ENCODE data around the gene ASGR2.
"Not testable (repeated sequence)": the region's sequence is repeated elsewhere in the genome, so short reads cannot be mapped to it uniquely, and the experiment has no call there.

Gene ASGR2

DNA sequence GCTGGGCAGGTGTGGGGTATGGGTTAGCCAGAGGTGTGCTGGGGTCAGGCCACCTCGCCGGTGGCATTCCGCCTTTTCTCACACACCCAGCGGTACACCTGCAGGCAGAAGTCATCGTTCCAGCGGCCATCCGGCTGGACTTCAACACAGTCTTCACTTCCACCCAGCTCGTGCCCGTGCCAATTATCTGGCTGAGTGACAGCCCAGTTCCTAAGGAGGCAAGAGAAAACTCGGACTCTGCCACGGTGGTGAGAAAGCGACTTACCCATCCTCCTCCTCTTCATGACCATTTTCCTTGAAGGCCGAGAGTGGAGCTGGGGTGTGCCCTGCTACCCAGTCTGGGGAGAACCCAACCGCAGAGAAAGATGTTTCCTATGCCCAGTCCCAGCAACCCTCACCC, 13.1 kb downstream of the ASGR2 start:
- H3K79me1 ChIP-seq (ENCODE audit: low read length): no peaks in the 10 kb centered on the region
- H3K79me2 ChIP-seq (ENCODE audit: control insufficient read depth, insufficient read depth, low read length): no peaks in the 10 kb centered on the region
- no peak overlapping the region for H3K4ac ChIP-seq (ENCODE audit: low read depth, low read length)
- H3K36me3 ChIP-seq (ENCODE audit: control insufficient read depth, insufficient read depth, low read length): no peaks in the 10 kb centered on the region
- no peak overlapping the region for H3K56ac ChIP-seq (ENCODE audit: low read length)
- no peak overlapping the region for H2AK5ac ChIP-seq (ENCODE audit: low read length)
- no peak overlapping the region for H3K23ac ChIP-seq (ENCODE audit: low read length)
- H3K4me2 ChIP-seq (ENCODE audit: low read length): no peak overlapping the region
- H3K4me3 ChIP-seq (ENCODE audit: low read length): no peak overlapping the region
- no peak overlapping the region for H3K9ac ChIP-seq (ENCODE audit: low read length)
- no peak overlapping the region for H2BK5ac ChIP-seq (ENCODE audit: low read length)
- H3K27me3 ChIP-seq (ENCODE audit: insufficient read depth, low read length, poor library complexity): no peaks in the 10 kb centered on the region
- no peak overlapping the region for H3K18ac ChIP-seq (ENCODE audit: low read length)
- H3K4me1 ChIP-seq (ENCODE audit: control insufficient read depth, low read depth, low read length): no peaks in the 10 kb centered on the region
- H4K8ac ChIP-seq (ENCODE audit: low read depth, low read length): no peak overlapping the region
- WGBS (ENCODE audit: extremely low coverage, insufficient coverage, low lambda C conversion rate): no CpG with 5 or more reads among the region's 14 CpGs
- H3K27ac ChIP-seq (ENCODE audit: low read depth, low read length): no peak overlapping the region
- no peak overlapping the region for H2BK15ac ChIP-seq (replicated peaks; ENCODE audit: low read depth)
- no peak for DNase-seq
- no peak overlapping the region for H2BK120ac ChIP-seq (ENCODE audit: low read depth, low read length)
- no peak overlapping the region for H4K5ac ChIP-seq (ENCODE audit: low read length)

DNA sequence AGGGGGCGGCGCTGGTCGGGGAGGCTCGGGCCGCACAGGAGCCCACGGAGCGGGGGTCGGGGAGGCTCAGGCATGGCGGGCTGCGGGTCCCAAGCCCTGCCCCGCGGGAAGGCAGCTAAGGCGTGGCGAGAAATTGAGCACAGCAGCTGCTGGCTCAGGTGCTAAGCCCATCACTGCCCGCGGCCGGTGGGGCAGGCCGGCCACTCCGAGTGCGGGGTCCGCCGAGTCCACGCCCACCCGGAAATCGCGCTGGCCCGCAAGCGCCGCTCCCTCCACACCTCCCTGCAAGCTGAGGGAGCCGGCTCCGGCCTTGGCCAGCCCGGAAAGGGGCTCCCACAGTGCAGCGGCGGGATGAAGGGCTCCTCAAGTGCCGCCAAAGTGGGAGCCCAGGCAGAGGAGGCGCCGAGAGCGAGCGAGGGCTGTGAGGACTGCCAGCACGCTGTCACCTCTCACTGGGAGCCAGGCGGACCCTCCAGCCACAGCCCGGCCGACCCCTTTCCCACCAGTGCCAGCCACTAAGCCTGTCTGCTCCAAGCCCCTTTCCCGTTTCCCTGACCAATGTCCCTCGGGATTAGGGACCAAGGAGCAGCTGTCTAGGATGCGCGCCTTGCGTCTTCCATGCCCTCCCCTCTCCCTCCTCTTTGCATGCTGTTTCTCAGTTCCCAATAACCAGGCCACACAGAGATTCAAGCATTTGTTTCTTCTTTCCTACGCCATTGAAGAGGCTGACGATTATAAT, 13.8 kb downstream of the ASGR2 start:
- not testable (repeated sequence) for H2BK5ac ChIP-seq (ENCODE audit: low read length); H3K4me3 ChIP-seq (ENCODE audit: low read length); H3K79me1 ChIP-seq (ENCODE audit: low read length); H3K56ac ChIP-seq (ENCODE audit: low read length); H2AK5ac ChIP-seq (ENCODE audit: low read length); H3K27me3 ChIP-seq (ENCODE audit: insufficient read depth, low read length, poor library complexity); H3K27ac ChIP-seq (ENCODE audit: low read depth, low read length); H3K4me2 ChIP-seq (ENCODE audit: low read length); H3K4ac ChIP-seq (ENCODE audit: low read depth, low read length); H3K36me3 ChIP-seq (ENCODE audit: control insufficient read depth, insufficient read depth, low read length); H4K5ac ChIP-seq (ENCODE audit: low read length); H3K18ac ChIP-seq (ENCODE audit: low read length); H3K79me2 ChIP-seq (ENCODE audit: control insufficient read depth, insufficient read depth, low read length); H3K9ac ChIP-seq (ENCODE audit: low read length); DNase-seq; H2BK15ac ChIP-seq (replicated peaks; ENCODE audit: low read depth); H4K8ac ChIP-seq (ENCODE audit: low read depth, low read length); H3K4me1 ChIP-seq (ENCODE audit: control insufficient read depth, low read depth, low read length); H3K23ac ChIP-seq (ENCODE audit: low read length); H2BK120ac ChIP-seq (ENCODE audit: low read depth, low read length)
- no CpG with 5 or more reads among the region's 50 CpGs for WGBS (ENCODE audit: extremely low coverage, insufficient coverage, low lambda C conversion rate)

DNA sequence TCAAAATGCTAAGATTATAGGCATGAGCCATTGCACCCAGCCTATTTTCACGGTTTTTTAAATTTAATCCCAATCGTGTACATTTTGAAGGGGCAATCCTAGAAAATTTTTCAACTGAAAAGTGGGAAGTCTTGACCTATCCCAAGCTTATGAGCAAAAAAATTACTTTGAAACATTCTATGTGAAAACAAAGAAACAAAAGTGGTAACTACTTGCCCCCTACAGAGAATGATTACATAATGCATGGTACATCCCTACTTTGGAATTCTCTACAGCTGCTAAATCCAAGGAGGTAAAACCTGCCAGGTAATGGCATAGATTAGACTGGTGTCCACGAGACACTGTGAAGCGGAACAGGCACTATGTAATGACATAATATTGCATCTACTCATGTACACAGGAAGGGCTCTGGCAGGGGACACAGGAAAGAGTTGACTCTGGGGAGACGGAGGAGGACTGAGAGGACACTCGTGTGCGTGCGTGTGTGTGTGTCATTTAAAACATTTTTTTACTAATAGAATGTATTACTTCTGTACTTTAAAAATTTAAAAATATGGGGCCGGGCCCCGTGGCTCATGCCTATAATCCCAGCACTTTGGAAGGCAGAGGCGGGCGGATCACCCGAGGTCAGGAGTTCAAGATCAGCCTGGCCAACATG, 15.7 kb downstream of the ASGR2 start:
- no peaks in the 10 kb centered on the region for H3K79me2 ChIP-seq (ENCODE audit: control insufficient read depth, insufficient read depth, low read length)
- H3K9ac ChIP-seq (ENCODE audit: low read length): no peak overlapping the region

DNA sequence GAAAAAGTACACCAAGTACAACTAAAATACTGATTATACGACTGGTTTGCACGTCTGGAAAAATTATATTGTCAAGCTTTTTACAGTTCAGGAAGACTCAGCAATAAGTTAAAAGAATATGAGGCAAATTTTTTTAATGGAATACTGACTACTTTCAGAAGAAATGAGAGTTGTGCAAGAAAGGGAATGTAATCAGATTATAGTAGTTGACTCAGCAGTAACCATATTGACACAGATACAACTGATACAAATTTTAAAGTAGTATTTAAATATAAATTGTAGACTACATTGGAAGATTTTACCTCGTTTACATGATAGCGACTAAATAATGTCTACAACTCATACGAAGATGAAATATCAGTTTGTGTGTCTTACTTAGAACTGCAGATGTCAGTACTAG, 16.7 kb downstream of the ASGR2 start:
- no peak overlapping the region for H4K8ac ChIP-seq (ENCODE audit: low read depth, low read length)
- no peak overlapping the region for H3K4me2 ChIP-seq (ENCODE audit: low read length)
- no peak overlapping the region for H2BK5ac ChIP-seq (ENCODE audit: low read length)
- H3K4me1 ChIP-seq (ENCODE audit: control insufficient read depth, low read depth, low read length): no peaks in the 10 kb centered on the region
- H3K9ac ChIP-seq (ENCODE audit: low read length): no peak overlapping the region
- H3K27ac ChIP-seq (ENCODE audit: low read depth, low read length): no peak overlapping the region
- H3K18ac ChIP-seq (ENCODE audit: low read length): no peak overlapping the region
- H2AK5ac ChIP-seq (ENCODE audit: low read length): no peak overlapping the region
- no peaks in the 10 kb centered on the region for H3K36me3 ChIP-seq (ENCODE audit: control insufficient read depth, insufficient read depth, low read length)
- no peaks in the 10 kb centered on the region for H3K79me2 ChIP-seq (ENCODE audit: control insufficient read depth, insufficient read depth, low read length)
- H4K5ac ChIP-seq (ENCODE audit: low read length): no peak overlapping the region
- no peaks in the 10 kb centered on the region for H3K27me3 ChIP-seq (ENCODE audit: insufficient read depth, low read length, poor library complexity)
- H3K79me1 ChIP-seq (ENCODE audit: low read length): no peaks in the 10 kb centered on the region
- no peak overlapping the region for H3K23ac ChIP-seq (ENCODE audit: low read length)
- no peak overlapping the region for H3K56ac ChIP-seq (ENCODE audit: low read length)
- no peak overlapping the region for H2BK120ac ChIP-seq (ENCODE audit: low read depth, low read length)
- no peak for DNase-seq
- H3K4me3 ChIP-seq (ENCODE audit: low read length): no peak overlapping the region
- no CpG with 5 or more reads among the region's 5 CpGs for WGBS (ENCODE audit: extremely low coverage, insufficient coverage, low lambda C conversion rate)
- no peak overlapping the region for H2BK15ac ChIP-seq (replicated peaks; ENCODE audit: low read depth)
- no peak overlapping the region for H3K4ac ChIP-seq (ENCODE audit: low read depth, low read length)

More for the DNA sequence above, 15.7 kb downstream of the ASGR2 start:
- Histone ChIP-seq H2BK120ac (ENCODE audit: low read depth, low read length) (no peak overlapping the region), H3K4me2 (ENCODE audit: low read length) (no peak overlapping the region), H3K79me1 (ENCODE audit: low read length) (no peaks in the 10 kb centered on the region), H3K27ac (ENCODE audit: low read depth, low read length) (no peak overlapping the region), H3K56ac (ENCODE audit: low read length) (no peak overlapping the region), H3K36me3 (ENCODE audit: control insufficient read depth, insufficient read depth, low read length) (no peaks in the 10 kb centered on the region), H3K18ac (ENCODE audit: low read length) (no peak overlapping the region), H3K23ac (ENCODE audit: low read length) (no peak overlapping the region), H4K5ac (ENCODE audit: low read length) (no peak overlapping the region), H2BK5ac (ENCODE audit: low read length) (no peak overlapping the region), H3K27me3 (ENCODE audit: insufficient read depth, low read length, poor library complexity) (no peaks in the 10 kb centered on the region), H3K4ac (ENCODE audit: low read depth, low read length) (no peak overlapping the region), H3K4me1 (ENCODE audit: control insufficient read depth, low read depth, low read length) (no peaks in the 10 kb centered on the region), H3K4me3 (ENCODE audit: low read length) (no peak overlapping the region), H4K8ac (ENCODE audit: low read depth, low read length) (no peak overlapping the region), H2BK15ac (replicated peaks; ENCODE audit: low read depth) (no peak overlapping the region), H2AK5ac (ENCODE audit: low read length) (no peak overlapping the region)
- no peak for DNase-seq
- WGBS (ENCODE audit: extremely low coverage, insufficient coverage, low lambda C conversion rate): no CpG with 5 or more reads among the region's 13 CpGs

DNA sequence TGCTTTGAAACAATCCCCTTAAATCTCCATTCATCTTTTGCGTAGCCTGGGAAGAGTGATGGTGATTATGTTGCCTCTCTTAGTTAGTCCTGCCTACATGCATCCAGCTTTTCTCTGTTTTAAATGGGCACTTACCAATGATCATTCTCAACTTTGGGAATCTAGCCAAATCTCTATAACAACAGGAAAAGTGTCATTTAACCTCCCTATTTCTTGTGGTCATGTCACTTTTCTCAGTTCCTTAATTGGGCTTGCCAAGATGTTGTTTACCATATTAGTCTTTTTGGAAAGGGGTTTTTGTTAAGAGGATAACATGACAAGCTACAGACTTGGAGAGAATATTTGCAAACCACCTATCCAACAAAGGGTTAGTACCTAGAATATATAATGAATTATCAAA, 19.0 kb downstream of the ASGR2 start:
- Histone ChIP-seq H4K8ac (ENCODE audit: low read depth, low read length) (no peak overlapping the region), H3K56ac (ENCODE audit: low read length) (no peak overlapping the region), H3K4ac (ENCODE audit: low read depth, low read length) (no peak overlapping the region), H3K4me1 (ENCODE audit: control insufficient read depth, low read depth, low read length) (no peaks in the 10 kb centered on the region), H2BK15ac (replicated peaks; ENCODE audit: low read depth) (no peak overlapping the region), H3K36me3 (ENCODE audit: control insufficient read depth, insufficient read depth, low read length) (no peaks in the 10 kb centered on the region), H3K23ac (ENCODE audit: low read length) (no peak overlapping the region), H3K79me1 (ENCODE audit: low read length) (no peaks in the 10 kb centered on the region), H3K27ac (ENCODE audit: low read depth, low read length) (no peak overlapping the region), H3K4me2 (ENCODE audit: low read length) (no peak overlapping the region), H3K79me2 (ENCODE audit: control insufficient read depth, insufficient read depth, low read length) (no peaks in the 10 kb centered on the region), H3K27me3 (ENCODE audit: insufficient read depth, low read length, poor library complexity) (no peaks in the 10 kb centered on the region), H3K18ac (ENCODE audit: low read length) (no peak overlapping the region), H2BK120ac (ENCODE audit: low read depth, low read length) (no peak overlapping the region), H4K5ac (ENCODE audit: low read length) (no peak overlapping the region), H3K4me3 (ENCODE audit: low read length) (no peak overlapping the region), H2BK5ac (ENCODE audit: low read length) (no peak overlapping the region), H2AK5ac (ENCODE audit: low read length) (no peak overlapping the region), H3K9ac (ENCODE audit: low read length) (no peak overlapping the region)
- DNase-seq: no peak
- no CpG with 5 or more reads among the region's 1 CpG for WGBS (ENCODE audit: extremely low coverage, insufficient coverage, low lambda C conversion rate)

DNA sequence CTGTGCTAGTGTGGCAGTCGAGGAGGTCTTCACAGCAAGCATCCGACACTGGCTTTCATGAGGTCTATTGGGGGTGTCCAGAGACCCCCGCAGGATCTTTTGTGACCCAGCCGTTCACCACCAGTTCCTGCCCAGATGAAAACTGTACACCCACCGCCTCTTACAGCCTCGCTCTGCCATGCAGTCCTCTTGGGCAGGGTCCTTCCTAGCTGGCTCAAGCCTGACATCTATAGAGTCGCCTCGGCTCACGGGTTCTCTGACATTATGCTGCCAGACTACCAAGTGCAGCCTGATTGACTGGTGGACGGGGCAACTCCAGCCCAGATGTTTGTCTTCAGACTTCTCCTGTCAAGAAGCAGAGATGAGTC, 20.0 kb downstream of the ASGR2 start:
- WGBS (ENCODE audit: extremely low coverage, insufficient coverage, low lambda C conversion rate): no CpG with 5 or more reads among the region's 10 CpGs
- Histone ChIP-seq H3K4me3 (ENCODE audit: low read length) (no peak overlapping the region), H3K9ac (ENCODE audit: low read length) (no peak overlapping the region), H3K18ac (ENCODE audit: low read length) (no peak overlapping the region), H4K8ac (ENCODE audit: low read depth, low read length) (no peak overlapping the region), H3K56ac (ENCODE audit: low read length) (no peak overlapping the region), H2BK15ac (replicated peaks; ENCODE audit: low read depth) (no peak overlapping the region), H3K79me2 (ENCODE audit: control insufficient read depth, insufficient read depth, low read length) (no peaks in the 10 kb centered on the region), H3K4ac (ENCODE audit: low read depth, low read length) (no peak overlapping the region), H2AK5ac (ENCODE audit: low read length) (no peak overlapping the region), H3K27ac (ENCODE audit: low read depth, low read length) (no peak overlapping the region), H3K4me1 (ENCODE audit: control insufficient read depth, low read depth, low read length) (no peaks in the 10 kb centered on the region), H3K4me2 (ENCODE audit: low read length) (no peak overlapping the region), H3K27me3 (ENCODE audit: insufficient read depth, low read length, poor library complexity) (no peaks in the 10 kb centered on the region), H3K36me3 (ENCODE audit: control insufficient read depth, insufficient read depth, low read length) (no peaks in the 10 kb centered on the region), H2BK5ac (ENCODE audit: low read length) (no peak overlapping the region), H3K79me1 (ENCODE audit: low read length) (no peaks in the 10 kb centered on the region), H3K23ac (ENCODE audit: low read length) (no peak overlapping the region), H4K5ac (ENCODE audit: low read length) (no peak overlapping the region), H2BK120ac (ENCODE audit: low read depth, low read length) (no peak overlapping the region)
- DNase-seq: no peak
